Measurements from ENCODE around the gene SMTNL2. TPM values are rescaled to one million over a fixed set of nuclear protein-coding genes. Genes with fewer than 3 reads are reported as not detected.
A peak's percentile ranks its signal among the peaks of the same experiment; 100 is the strongest.
"Not testable (repeated sequence)": the region's sequence is repeated elsewhere in the genome, so short reads cannot be mapped to it uniquely, and the experiment has no call there.

The SMTNL2 gene
- polyA plus RNA-seq, 3 donors: 56.2 to 60.1 (median 57.6) TPM

DNA sequence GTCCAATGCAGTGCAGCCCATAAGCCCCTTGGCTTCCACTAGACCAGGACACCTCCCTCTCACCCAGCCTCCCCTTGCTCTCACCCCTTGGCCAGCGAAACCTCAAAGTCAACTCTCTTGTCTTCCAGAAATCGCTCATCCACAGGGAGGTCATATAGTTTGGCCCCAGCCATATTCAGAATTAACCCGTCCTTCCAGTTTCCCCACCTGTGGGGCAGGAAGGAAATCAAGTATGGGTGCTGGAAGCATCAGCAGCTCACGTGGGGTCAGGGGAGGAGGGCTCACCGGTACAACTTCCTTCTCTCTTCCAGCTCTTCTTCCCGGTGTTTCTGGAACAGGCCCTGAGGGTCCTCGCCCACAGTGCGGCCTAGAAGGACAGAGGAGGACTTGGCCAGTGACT lies 54.4 kb downstream of the SMTNL2 start:
- DNase-seq (ENCODE audit: extremely low read depth in 1 of 11, low read depth in 9 of 11, low spot score in 4 of 11): not testable (repeated sequence)

GRCh38 chr17:4639301-4640059 lies 55.2 kb downstream of the SMTNL2 start:
- peak in 1 of 11 donors; percentile 26 for DNase-seq (ENCODE audit: extremely low read depth in 1 of 11, low read depth in 9 of 11, low spot score in 4 of 11)

- not testable (repeated sequence) for DNase-seq (ENCODE audit: extremely low read depth in 1 of 11, low read depth in 9 of 11, low spot score in 4 of 11)
Measured at GRCh38 chr17:4640569-4641188, 56.4 kb downstream of the SMTNL2 start.

DNA sequence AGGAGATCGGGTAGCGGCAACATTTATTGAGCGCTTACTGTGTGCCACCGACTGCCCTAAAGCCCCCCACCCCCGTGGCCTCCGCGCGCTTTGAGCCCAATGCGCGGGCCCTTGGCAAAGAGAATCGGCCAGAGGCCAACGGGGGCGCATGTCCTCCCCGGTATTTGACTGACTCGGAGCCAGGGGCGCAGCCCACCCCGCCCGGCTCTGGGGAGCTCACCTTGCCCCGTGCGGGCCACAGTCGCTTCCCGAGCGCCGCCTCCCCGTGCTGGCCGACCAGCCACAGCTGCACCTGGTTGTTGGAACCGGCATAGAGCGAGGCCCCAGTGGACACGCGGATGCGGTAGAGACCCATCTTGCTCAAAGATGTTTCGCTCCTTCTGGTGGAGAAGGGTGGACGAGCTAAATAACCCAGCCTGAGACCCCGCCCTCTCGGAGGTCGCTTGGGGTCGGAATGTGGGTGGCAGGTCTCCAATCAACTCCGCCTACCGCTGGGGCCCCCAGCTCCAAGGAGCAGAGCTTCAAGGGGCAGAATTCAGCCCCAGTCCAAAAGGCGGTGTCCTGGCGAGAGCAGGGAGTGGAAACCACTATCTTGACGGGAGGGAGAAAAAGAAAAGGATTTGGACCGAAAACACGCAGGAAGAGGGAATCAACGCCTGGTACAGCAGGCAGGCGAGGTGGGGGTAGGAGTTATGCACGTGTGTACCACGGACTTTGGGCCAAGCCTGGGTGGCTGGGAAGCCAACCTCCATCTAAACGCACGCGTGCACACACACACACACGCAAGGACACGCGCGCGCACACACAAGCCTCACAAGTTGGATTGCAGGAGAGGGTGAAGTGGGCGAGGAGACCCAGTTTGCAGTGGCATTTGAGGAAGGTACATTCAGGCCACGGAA lies 57.2 kb downstream of the SMTNL2 start, which contains the start of gene ALOX15:
Gene ALOX15 (minus strand): TSS at position 382 of the 899 bp plus-strand sequence. CDS start 27 bp downstream, at position 355.
- DNase-seq (ENCODE audit: extremely low read depth in 1 of 11, low read depth in 9 of 11, low spot score in 4 of 11): no peak

DNA sequence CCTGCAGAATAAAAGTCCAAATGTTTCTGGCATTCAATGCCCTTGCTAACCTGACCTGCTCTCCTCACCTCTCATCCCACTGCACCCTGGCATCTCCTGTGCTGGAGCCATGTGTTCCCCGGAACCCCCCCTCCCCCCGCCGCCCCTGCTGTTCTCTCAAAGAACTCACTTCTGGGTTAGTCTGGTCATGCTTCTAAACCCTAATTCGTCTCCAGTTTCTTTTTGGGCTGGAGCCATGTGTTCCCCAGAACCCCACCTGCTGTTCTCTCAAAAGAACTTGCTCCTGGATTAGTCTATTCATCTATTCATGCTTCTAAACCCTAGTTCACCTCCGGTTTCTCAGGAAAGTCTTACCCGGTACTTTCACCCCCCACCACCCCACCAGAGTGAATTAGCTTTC lies 58.0 kb downstream of the SMTNL2 start:
- DNase-seq (ENCODE audit: extremely low read depth in 1 of 11, low read depth in 9 of 11, low spot score in 4 of 11): no peak

- no peak for DNase-seq (ENCODE audit: extremely low read depth in 1 of 11, low read depth in 9 of 11, low spot score in 4 of 11)
Measured at GRCh38 chr17:4643676-4644075, 59.3 kb downstream of the SMTNL2 start.

DNA sequence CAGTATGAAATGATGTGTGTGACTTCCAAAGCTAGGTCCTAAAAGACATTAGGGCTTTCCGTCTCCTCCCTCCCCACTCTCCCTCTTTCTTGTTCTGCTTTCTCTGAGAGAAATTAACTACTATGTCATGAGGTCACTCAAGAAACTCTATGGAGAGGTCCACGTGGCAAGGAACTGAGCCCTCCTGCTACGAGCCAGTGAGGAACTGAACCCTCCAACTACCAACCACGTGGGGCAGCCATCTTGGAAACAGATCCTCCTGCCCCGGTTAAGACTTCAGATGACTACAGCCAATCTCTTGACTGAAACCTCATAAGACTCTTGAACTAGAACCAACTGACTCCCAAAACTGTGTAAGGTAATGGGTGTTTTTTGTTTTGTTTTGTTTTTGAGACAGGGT lies 61.3 kb downstream of the SMTNL2 start:
- no peak for DNase-seq (ENCODE audit: extremely low read depth in 1 of 11, low read depth in 9 of 11, low spot score in 4 of 11)

GRCh38 chr17:4648741-4649140 lies 64.4 kb downstream of the SMTNL2 start:
- DNase-seq (ENCODE audit: extremely low read depth in 1 of 11, low read depth in 9 of 11, low spot score in 4 of 11): no peak

- DNase-seq (ENCODE audit: extremely low read depth in 1 of 11, low read depth in 9 of 11, low spot score in 4 of 11): no peak
Measured at GRCh38 chr17:4652997-4653396, 68.7 kb downstream of the SMTNL2 start.

DNA sequence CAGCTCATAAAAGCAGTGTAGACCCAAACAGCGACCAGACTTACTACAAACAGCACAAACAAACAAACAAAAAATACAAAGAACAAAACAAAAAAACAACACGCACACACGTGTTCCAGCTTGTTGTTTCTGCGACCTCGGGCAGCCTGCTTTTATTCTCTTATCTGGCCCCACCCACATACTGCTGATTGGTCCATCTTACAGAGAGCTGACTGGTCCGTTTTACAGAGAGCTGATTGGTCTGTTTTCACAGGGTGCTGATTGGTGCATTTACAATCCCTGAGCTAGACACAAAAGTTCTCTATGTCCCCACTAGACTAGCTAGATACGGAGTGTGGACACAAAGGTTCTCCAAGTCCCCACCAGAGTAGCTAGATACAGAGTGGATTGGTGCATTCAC lies 71.6 kb downstream of the SMTNL2 start:
- DNase-seq (ENCODE audit: extremely low read depth in 1 of 11, low read depth in 9 of 11, low spot score in 4 of 11): not testable (repeated sequence)

GRCh38 chr17:4657678-4658077 lies 73.3 kb downstream of the SMTNL2 start:
- DNase-seq (ENCODE audit: extremely low read depth in 1 of 11, low read depth in 9 of 11, low spot score in 4 of 11): no peak

Other genes with a start within 250 kb of the SMTNL2 start
- 10 to 100 TPM; 46.7 to 65.2 (median 57.9) TPM for gene UBE2G1, start 217.9 kb upstream of the SMTNL2 start, polyA plus RNA-seq (ENCODE audit: insufficient read length in 3 of 3)
- 1 to 10 TPM; 1.9 to 5.2 (median 2.6) TPM for gene SPNS3, start 150.6 kb upstream of the SMTNL2 start, polyA plus RNA-seq (ENCODE audit: insufficient read length in 3 of 3)
- gene SPNS2, start 85.6 kb upstream of the SMTNL2 start, polyA plus RNA-seq (ENCODE audit: insufficient read length in 3 of 3): 10 to 100 TPM; 22.3 to 45.7 (median 40.9) TPM
- gene MYBBP1A, start 29.1 kb upstream of the SMTNL2 start, polyA plus RNA-seq (ENCODE audit: insufficient read length in 3 of 3): 10 to 100 TPM; 34.6 to 47.8 (median 43.5) TPM
- 1 to 10 TPM; 5.2 to 8.3 (median 6.8) TPM for gene GGT6, start 24.0 kb upstream of the SMTNL2 start, polyA plus RNA-seq (ENCODE audit: insufficient read length in 3 of 3)
- gene ALOX15, start 57.1 kb downstream of the SMTNL2 start, polyA plus RNA-seq (ENCODE audit: insufficient read length in 3 of 3): under 1 TPM; 0.17 to 0.36 (median 0.32) TPM
- gene PELP1, start 119.6 kb downstream of the SMTNL2 start, polyA plus RNA-seq (ENCODE audit: insufficient read length in 3 of 3): 10 to 100 TPM; 45.7 to 56.2 (median 50.0) TPM
- 10 to 100 TPM; 29.8 to 39.0 (median 35.1) TPM for gene ARRB2, start 126.1 kb downstream of the SMTNL2 start, polyA plus RNA-seq (ENCODE audit: insufficient read length in 3 of 3)
- 10 to 100 TPM; 24.9 to 29.4 (median 26.9) TPM for gene MED11, start 146.9 kb downstream of the SMTNL2 start, polyA plus RNA-seq (ENCODE audit: insufficient read length in 3 of 3)
- gene ZMYND15, start 155.3 kb downstream of the SMTNL2 start, polyA plus RNA-seq (ENCODE audit: insufficient read length in 3 of 3): 1 to 10 TPM in 1 of 3 donors, under 1 TPM in 2; 0.46 to 1.7 (median 0.50) TPM
- gene CXCL16, start 155.4 kb downstream of the SMTNL2 start, polyA plus RNA-seq (ENCODE audit: insufficient read length in 3 of 3): 10 to 100 TPM; 10.1 to 23.2 (median 10.8) TPM
- gene TM4SF5, start 187.4 kb downstream of the SMTNL2 start, polyA plus RNA-seq (ENCODE audit: insufficient read length in 3 of 3): 1 to 10 TPM; 1.8 to 3.1 (median 2.8) TPM
- gene VMO1, start 201.8 kb downstream of the SMTNL2 start, polyA plus RNA-seq (ENCODE audit: insufficient read length in 3 of 3): 1 to 10 TPM in 1 of 3 donors, under 1 TPM in 2; 0.78 to 1.7 (median 0.96) TPM
- 10 to 100 TPM in 2 of 3 donors, 1 to 10 TPM in 1; 6.7 to 11.3 (median 10.5) TPM for gene GLTPD2, start 204.4 kb downstream of the SMTNL2 start, polyA plus RNA-seq (ENCODE audit: insufficient read length in 3 of 3)
- gene PSMB6, start 211.6 kb downstream of the SMTNL2 start, polyA plus RNA-seq (ENCODE audit: insufficient read length in 3 of 3): 100 to 1,000 TPM; 123 to 139 (median 126) TPM
- gene PLD2, start 222.6 kb downstream of the SMTNL2 start, polyA plus RNA-seq (ENCODE audit: insufficient read length in 3 of 3): 10 to 100 TPM; 34.3 to 51.2 (median 38.1) TPM
- gene MINK1, start 248.8 kb downstream of the SMTNL2 start, polyA plus RNA-seq (ENCODE audit: insufficient read length in 3 of 3): 10 to 100 TPM; 59.4 to 70.7 (median 66.3) TPM